HEK293 (cell line): ENCODE data around the gene CD93.

ENCODE experiments used
- ATF2 ChIP-seq: fragments of 450-650 bp; formaldehyde crosslinking; IDR thresholded peaks from 2 replicates; pipeline ENCODE4 v1.5.1; 2016; ENCODE audit warnings: missing biosample characterization, missing genetic modification characterization, low read depth
- CTCF ChIP-seq: fragments of 450-650 bp; formaldehyde crosslinking; IDR thresholded peaks from 2 replicates; pipeline ENCODE4 v1.5.1; 2016; ENCODE audit warnings: missing biosample characterization, missing genetic modification characterization
- HOXC10 ChIP-seq: sonication (generic); formaldehyde crosslinking; IDR thresholded peaks from 2 replicates; pipeline ENCODE4 v1.8.1; 2023; ENCODE audit warnings: mild to moderate bottlenecking, missing genetic modification reagents
- MEIS1 ChIP-seq: sonication (generic); formaldehyde crosslinking; IDR thresholded peaks from 2 replicates; pipeline ENCODE4 v1.8.1; 2022; ENCODE audit warnings: missing genetic modification reagents, mild to moderate bottlenecking, borderline replicate concordance
- ZBTB21 ChIP-seq: fragments of 450-650 bp; formaldehyde crosslinking; IDR thresholded peaks from 2 replicates; pipeline ENCODE4 v1.5.1; 2017; ENCODE audit warnings: missing biosample characterization, missing genetic modification characterization
- ZNF10 ChIP-seq: fragments of 450-650 bp; formaldehyde crosslinking; IDR thresholded peaks from 2 replicates; pipeline ENCODE4 v1.5.1; 2017; ENCODE audit warnings: missing biosample characterization, missing genetic modification characterization
- ZNF423 ChIP-seq: fragments of 450-650 bp; formaldehyde crosslinking; IDR thresholded peaks from 2 replicates; pipeline ENCODE4 v1.5.1; 2016; ENCODE audit warnings: missing biosample characterization, missing genetic modification characterization
- ZNF658 ChIP-seq: fragments of 450-650 bp; formaldehyde crosslinking; IDR thresholded peaks from 2 replicates; pipeline ENCODE4; 2016; ENCODE audit warnings: missing biosample characterization, missing genetic modification characterization

DNA sequence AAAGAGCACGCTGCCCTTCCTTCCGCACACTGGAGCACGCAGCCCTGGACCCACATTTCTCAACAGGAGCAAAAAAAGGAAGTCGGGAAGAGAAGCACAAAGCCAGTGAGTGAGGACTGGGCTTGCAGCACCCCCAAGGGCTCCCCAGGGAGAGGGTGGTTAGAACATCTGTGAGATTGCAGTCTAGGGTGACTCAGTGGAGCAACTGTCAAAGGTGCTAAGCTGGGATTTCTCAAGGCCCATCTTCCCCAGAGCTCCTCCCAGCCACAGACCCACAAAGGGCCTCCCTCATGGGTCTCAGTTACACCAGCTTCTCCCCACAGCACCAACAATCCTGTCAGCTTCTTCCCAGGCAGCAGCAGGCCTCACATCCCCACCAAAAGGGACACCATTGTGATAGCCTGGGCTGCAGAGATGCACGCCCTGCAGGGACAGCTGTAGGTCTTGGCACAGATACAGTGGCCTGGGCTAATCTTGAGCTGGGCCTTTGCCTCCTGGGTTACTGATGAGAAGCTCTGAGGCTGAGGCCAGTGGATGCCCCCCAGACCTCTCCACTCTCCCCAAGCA is 39.6 kb upstream of the CD93 start:
- no peak for TF ChIP-seq MEIS1 (CRISPR knock-in tag)
- no peak for TF ChIP-seq ATF2 (tag by site-specific recombination)
- TF ChIP-seq CTCF (tag by site-specific recombination), result no peak
- no peak for TF ChIP-seq ZBTB21
- TF ChIP-seq HOXC10, result no peak
- no peak for TF ChIP-seq ZNF423 (tag by site-specific recombination)
- TF ChIP-seq ZNF10 (tag by site-specific recombination), result no peak
- no peak for TF ChIP-seq ZNF658 (tag by site-specific recombination)
